Measurements from ENCODE around the gene ZBED4. TPM values are rescaled to one million over a fixed set of nuclear protein-coding genes. Genes with fewer than 3 reads are reported as not detected.

ZBED4 gene
- total RNA-seq, 1 experiment from 2014 or later = 7.7 TPM

- peak; percentile 69 for DNase-seq (ENCODE audit: low read depth)
Measured at GRCh38 chr22:49936018-49936972, 82.7 kb downstream of the ZBED4 start.

GRCh38 chr22:49936973-49937757 lies 83.5 kb downstream of the ZBED4 start:
- no peak for DNase-seq (ENCODE audit: low read depth)

- peak; percentile 40 for DNase-seq (ENCODE audit: low read depth)
Measured at GRCh38 chr22:49937758-49938564, 84.3 kb downstream of the ZBED4 start.

GRCh38 chr22:49938565-49939136 lies 85.0 kb downstream of the ZBED4 start:
- no peak for DNase-seq (ENCODE audit: low read depth)

Other genes starting within 250 kb of the ZBED4 start
- gene BRD1, start 26.0 kb upstream of the ZBED4 start, total RNA-seq (2014; rRNA removed; shearing (Covaris generic)) = 7.2 and 8.2 TPM in 2 replicates
- 15.0 and 18.7 TPM in 2 replicates for gene ALG12, start 64.6 kb downstream of the ZBED4 start, total RNA-seq (2014; rRNA removed; shearing (Covaris generic))
- gene CRELD2, start 64.8 kb downstream of the ZBED4 start, total RNA-seq (2014; rRNA removed; shearing (Covaris generic)) = 49.7 and 56.7 TPM in 2 replicates
- gene PIM3, start 106.9 kb downstream of the ZBED4 start, total RNA-seq (2014; rRNA removed; shearing (Covaris generic)) = 9.3 and 12.7 TPM in 2 replicates
- gene IL17REL, start 158.9 kb downstream of the ZBED4 start, total RNA-seq (2014; rRNA removed; shearing (Covaris generic)) = not detected in 2 replicates
- not detected in 2 replicates for gene TTLL8, start 204.5 kb downstream of the ZBED4 start, total RNA-seq (2014; rRNA removed; shearing (Covaris generic))
- not detected in 2 replicates for gene MLC1, start 231.6 kb downstream of the ZBED4 start, total RNA-seq (2014; rRNA removed; shearing (Covaris generic))
- 0.29 TPM in 1 of 2 replicates, not detected in the other for gene MOV10L1, start 236.2 kb downstream of the ZBED4 start, total RNA-seq (2014; rRNA removed; shearing (Covaris generic))

All from RPMI7951 (cell line).